Activated naive CD4-positive, alpha-beta T cell treated with anti-CD3 and anti-CD28 coated beads, Interleukin-2, amount 50 U/mL, for 72 hours (primary cell): ENCODE results near the gene CRELD1. TPM values are rescaled to one million over a fixed set of nuclear protein-coding genes. Genes with fewer than 3 reads are reported as not detected.

Source experiments
- ATAC-seq, 2 donors: fragments of 150-1000 bp; cut with Tn5 transposase; 2 replicates each; pipeline ENCODE4 v1.10.0; 2021; ENCODE audit warnings: mild to moderate bottlenecking in 2 of 2, moderate library complexity in 2 of 2
- DNase-seq, 2 donors: peaks; one replicate each; pipeline ENCODE4 v3.0.0; 2021 to 2022; ENCODE audit warnings: low spot score in 2 of 2
- H3K27ac Mint-ChIP-seq, 2 donors: one replicate each; pipeline ENCODE4 v1.8.0; 2022; ENCODE audit warnings: mild to moderate bottlenecking in 2 of 2, mixed read lengths in 2 of 2
- H3K36me3 Mint-ChIP-seq, 2 donors: one replicate each; pipeline ENCODE4 v1.8.0; 2022; ENCODE audit warnings: mixed read lengths in 2 of 2
- H3K9me3 Mint-ChIP-seq, 2 donors: one replicate each; pipeline ENCODE4 v1.8.0; 2022; ENCODE audit warnings: mixed read lengths in 2 of 2
- total RNA-seq, 2 donors: library from RNA; stranded (reverse); gene quantifications; one replicate each; pipeline ENCODE4 v1.2.3, GENCODE V29; 2022

Gene CRELD1
- total RNA-seq, 2 donors from 2014 or later: 23.8 to 25.0 TPM

DNA sequence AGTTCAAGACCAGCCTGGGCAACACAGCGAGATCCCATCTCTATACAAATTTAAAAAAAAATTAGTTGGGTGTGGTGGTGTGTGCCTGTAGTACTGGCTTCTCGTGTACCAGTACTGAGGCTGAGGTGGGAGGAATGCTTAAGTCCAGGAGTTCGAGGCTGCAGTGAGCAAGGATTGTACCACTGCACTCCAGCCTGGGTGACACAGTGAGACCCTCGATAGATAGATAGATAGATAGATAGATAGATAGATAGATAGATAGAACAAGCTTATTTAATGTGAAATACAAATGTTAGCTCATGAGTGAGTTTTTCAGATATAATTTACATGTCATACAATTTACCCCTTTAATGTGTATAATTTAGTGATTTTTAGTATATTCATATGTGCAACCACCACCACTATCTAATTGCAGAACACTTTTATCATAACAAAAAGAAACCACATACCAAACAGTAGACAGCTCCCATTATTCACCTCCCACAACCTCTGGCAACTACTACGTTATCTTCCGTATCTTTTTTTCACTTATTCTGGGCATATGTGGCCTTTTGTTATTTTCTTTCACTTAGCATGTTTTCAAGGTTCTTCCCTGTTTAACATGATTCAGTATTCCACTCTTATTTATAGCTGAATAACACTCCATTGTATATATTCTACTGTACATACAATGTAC lies 31.7 kb downstream of the CRELD1 start:
- H3K27ac Mint-ChIP-seq: no peak overlapping the region
- H3K9me3 Mint-ChIP-seq: no peaks in the 10 kb centered on the region
- DNase-seq: no peak
- H3K36me3 Mint-ChIP-seq: peaks cover 0 to 10% of the 10 kb centered on the region in 2 donors
- ATAC-seq: no peak

DNA sequence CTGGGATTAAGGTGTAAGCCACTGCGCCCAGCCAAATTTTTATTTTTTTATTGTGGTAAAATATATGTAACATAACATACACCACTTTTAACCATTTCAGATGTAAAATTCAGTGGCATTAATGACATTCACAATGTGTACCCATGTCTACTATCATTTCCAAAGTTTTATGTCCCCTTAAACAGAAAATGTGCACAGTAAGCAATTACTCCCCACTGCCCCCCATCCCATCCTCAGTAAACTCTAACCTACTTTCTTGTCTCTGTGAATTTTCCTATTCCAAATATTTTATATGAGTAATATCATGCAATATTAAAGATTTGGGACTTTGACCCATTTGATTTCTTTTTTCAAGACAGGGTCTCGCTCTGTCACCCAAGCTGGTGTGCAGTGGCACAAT lies 33.2 kb downstream of the CRELD1 start:
- DNase-seq: no peak
- ATAC-seq: no peak
- Mint-ChIP-seq H3K9me3 (no peaks in the 10 kb centered on the region), H3K27ac (no peak overlapping the region), H3K36me3 (peaks cover 0 to 10% of the 10 kb centered on the region in 2 donors)

DNA sequence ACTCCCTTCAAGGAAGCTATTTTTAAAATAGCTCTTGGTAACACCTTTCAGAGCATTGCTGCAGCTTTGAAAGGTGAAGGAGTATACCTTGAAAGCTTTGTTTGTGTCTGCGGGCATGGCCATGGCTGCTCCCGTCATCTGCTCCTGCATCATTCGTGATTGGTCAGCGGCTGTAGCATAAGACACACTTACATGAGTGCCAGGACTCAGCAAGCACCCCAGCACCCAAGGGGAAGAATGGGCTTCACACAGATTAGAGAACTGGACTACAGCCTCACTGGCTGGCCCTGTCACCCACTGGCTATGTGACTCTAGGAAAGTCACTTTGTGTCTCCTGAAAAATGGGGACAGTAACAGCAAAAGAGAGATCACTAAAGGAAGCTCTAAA lies 36.0 kb downstream of the CRELD1 start:
- Mint-ChIP-seq H3K27ac (no peak overlapping the region), H3K9me3 (no peaks in the 10 kb centered on the region), H3K36me3 (peaks cover 0 to 20% of the 10 kb centered on the region in 2 donors)
- ATAC-seq: no peak
- DNase-seq: no peak

DNA sequence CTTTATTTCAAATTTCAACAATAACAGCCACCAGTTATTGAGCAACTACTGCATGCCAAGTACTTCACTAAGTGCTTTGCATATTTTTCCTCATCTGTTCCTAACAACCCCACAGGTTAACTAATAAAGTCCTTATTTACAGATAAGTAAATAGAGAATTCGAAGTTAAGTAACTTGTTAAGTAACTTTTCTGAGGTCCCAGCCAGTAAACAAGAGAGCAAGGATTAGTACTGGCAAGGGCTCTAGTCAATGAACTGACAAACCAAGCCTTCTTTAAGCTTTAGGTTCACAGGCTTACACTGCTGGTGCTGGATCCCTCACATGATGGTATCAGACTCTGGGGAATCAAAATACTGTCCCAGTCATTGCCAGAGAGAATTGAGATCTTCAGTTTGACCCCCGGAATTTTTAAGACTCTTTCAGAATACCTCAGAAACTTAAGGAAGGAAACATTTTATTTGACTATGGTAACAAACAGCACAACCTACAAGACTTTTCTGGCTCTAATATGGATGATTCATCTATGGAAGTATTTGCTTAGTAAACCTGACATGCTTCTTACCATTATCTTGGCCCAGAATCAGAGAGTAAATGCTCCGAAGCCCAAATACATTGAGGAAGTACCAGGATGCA lies 36.5 kb downstream of the CRELD1 start:
- H3K36me3 Mint-ChIP-seq: peaks cover 0 to 20% of the 10 kb centered on the region in 2 donors
- H3K9me3 Mint-ChIP-seq: no peaks in the 10 kb centered on the region
- DNase-seq (no peak), ATAC-seq (no peak)
- peak overlapping the region in 1 of 2 donors; percentile 33 for H3K27ac Mint-ChIP-seq

DNA sequence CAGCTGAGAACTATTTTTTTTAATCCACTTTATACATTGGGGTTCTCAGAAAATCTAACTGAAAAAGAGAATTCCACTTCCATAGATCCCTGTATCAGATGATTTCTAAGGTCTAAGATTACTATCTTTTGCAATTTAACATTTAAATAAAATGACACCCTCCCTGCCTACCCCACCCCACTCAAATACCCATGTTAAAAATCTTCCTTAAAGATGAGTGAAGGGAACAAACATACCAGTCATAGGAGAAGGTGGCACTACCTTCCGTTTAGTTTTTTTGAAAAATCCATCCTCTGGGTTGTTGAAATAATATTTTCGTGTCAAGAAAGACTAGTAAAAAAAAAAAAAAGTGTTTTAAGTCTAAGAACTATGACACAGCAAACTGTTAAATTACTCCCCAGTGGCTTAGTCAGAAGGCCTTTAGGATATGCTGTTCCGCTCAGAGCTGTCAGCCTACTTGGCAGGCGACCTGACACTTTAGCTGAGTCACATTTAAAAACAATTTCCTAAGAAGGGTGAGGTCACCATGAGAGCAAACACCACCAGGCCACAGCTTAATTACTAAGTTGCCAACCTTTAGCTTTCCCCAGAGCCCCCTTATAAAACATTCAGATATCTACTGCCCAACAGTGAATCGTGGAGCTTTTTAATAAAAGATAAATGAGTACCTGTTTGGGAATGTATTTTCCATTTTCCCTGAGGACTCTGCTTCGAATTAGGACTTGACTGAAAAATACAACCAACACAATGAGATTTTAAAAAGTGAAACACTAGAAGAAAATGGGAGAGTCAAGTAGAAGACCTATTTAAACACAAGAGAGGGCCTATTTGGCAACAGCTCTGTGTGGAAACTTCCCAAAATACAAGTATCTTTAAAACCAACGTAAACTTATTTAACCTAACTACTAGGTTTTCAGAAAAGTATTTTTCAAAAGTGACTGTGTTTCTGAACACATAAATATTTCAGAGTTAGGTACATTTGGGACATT lies 43.4 kb downstream of the CRELD1 start:
- peak overlapping the region; percentile 51 to 91 for H3K27ac Mint-ChIP-seq
- no peaks in the 10 kb centered on the region for H3K9me3 Mint-ChIP-seq
- no peak for DNase-seq
- peaks cover 0 to 9% of the 10 kb centered on the region in 2 donors for H3K36me3 Mint-ChIP-seq
- peak; percentile 65 to 86 for ATAC-seq

DNA sequence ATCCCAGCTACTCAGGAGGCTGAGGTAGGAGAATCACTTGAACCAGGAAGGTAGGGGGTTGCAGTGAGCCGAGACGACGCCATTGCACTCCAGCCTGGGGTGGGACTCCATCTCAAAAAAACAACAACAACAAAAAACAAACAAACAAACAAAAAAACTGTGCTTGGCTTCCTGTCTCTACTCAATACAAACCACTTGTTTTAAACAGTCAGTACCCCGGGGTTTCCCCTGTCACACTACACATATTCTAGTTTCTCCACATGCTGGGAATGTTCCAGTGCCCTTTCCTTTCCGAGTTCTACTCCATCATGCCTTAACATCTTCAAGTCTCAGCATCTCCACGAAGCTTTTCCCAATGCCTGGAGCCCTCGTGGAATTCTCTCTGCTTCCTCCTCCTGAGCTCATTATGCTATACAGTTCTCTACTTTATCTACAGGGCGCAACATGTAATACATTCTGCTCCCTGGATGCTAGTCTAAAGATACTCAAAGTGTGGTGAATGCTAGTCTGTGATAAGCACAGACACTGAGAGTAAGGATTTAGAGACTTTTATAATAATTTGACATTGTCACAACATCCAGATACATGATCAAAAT lies 45.2 kb downstream of the CRELD1 start:
- Mint-ChIP-seq H3K36me3 (peaks cover 0 to 5% of the 10 kb centered on the region in 2 donors), H3K9me3 (no peaks in the 10 kb centered on the region), H3K27ac (peak overlapping the region in 1 of 2 donors; percentile 17)
- DNase-seq: no peak
- no peak for ATAC-seq

DNA sequence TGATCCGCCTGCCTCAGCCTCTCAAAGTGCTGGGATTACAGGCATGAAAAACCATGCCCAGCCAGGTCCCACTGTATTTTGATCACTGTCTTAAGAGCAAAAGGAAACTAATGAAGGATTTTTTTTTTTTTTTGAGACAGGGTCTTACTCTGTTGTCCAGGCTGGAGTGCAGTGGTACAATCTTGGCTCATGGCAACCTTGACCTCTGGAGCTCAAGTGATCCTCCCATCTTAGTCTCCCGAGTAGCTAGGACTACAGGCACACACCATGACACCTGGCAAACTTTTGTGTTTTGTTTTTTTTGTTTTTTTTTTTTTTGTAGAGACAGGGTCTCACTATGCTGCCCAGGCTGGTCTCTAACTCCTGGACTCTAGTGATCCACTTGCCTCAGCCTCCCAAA lies 46.6 kb downstream of the CRELD1 start:
- Mint-ChIP-seq H3K27ac (no peak overlapping the region), H3K36me3 (no peaks in the 10 kb centered on the region), H3K9me3 (no peaks in the 10 kb centered on the region)
- no peak for ATAC-seq
- no peak for DNase-seq

DNA sequence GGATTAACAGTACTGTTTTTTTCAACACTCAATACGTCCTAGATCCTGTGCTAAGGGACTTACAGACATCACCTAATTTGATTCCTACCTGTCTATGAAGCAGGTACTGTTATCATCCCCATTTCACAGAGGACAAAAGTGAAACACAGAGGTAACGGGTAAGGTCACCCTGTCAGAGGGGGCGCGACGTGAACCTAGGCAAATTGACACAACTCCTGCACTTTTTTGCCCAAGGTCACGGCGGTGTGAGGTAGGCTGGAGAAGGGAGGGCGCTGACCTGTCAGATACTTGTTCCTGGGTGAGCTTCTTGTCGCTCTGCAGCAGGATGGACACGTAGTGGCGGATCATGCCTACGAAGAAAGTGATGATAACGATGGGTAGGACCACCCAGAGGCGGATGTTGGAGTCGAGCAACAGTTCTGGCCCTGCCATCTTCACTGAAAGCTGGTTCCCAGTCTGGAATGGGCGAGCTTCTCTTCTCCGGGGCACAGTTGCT lies 52.6 kb downstream of the CRELD1 start:
- ATAC-seq (peak; percentile 41 to 60), DNase-seq (no peak)
- no peaks in the 10 kb centered on the region for H3K9me3 Mint-ChIP-seq
- H3K36me3 Mint-ChIP-seq: peaks cover 16 to 19% of the 10 kb centered on the region in 2 donors
- peak overlapping the region; percentile 99 to 100 for H3K27ac Mint-ChIP-seq

DNA sequence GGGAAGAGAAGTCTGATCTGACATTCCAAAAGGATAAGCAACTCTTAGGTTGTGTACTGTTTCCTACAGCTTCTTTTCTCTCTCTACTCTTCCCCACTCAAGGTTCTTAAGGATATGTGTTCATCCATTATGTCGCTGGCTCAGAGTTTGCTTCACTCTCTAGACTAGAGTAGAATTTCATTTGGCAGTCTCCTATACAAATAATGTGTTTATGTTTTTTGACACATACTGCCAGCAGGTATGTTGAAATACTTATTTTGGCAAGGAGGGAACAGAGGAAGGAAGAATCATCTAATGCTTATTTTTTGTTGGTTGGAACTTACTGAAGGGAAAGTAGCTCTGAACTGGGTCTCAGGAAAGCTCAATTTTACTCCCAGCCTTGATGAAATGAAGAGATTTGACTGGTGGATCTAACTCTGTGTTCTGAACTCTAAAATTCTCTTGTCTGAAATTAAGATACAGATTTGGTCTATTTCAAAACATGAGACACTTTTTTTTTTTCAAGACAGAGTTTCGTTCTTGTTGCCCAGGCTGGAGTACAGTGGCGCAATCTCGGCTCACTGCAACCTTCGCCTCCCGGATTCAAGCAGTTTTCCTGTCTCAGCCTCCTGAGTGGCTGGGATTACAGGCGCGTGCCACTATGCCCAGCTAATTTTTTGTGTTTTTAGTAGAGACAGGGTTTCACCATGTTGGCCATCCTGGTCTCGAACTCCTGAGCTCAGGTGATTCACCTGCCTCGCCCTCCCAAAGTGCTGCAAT lies 60.6 kb downstream of the CRELD1 start:
- ATAC-seq: no peak
- no peak overlapping the region for H3K27ac Mint-ChIP-seq
- H3K36me3 Mint-ChIP-seq: peaks cover 6 to 17% of the 10 kb centered on the region in 2 donors
- no peaks in the 10 kb centered on the region for H3K9me3 Mint-ChIP-seq
- DNase-seq: no peak

Other genes starting within 250 kb of the CRELD1 start
- under 1 TPM in 1 of 2 donors, not detected in 1; 0.11 TPM for gene CPNE9, start 230.0 kb upstream of the CRELD1 start, total RNA-seq
- 10 to 100 TPM; 24.3 to 37.0 TPM for gene BRPF1, start 202.1 kb upstream of the CRELD1 start, total RNA-seq
- gene OGG1, start 183.9 kb upstream of the CRELD1 start, total RNA-seq: 10 to 100 TPM; 34.8 to 58.0 TPM
- gene CAMK1, start 163.9 kb upstream of the CRELD1 start, total RNA-seq: 10 to 100 TPM; 23.8 to 45.1 TPM
- 10 to 100 TPM; 47.5 to 92.3 TPM for gene TADA3, start 141.4 kb upstream of the CRELD1 start, total RNA-seq
- gene ARPC4, start 140.8 kb upstream of the CRELD1 start, total RNA-seq: 100 to 1,000 TPM; 125 to 265 TPM
- gene TTLL3, start 123.6 kb upstream of the CRELD1 start, total RNA-seq: 100 to 1,000 TPM in 1 of 2 donors, 10 to 100 TPM in 1; 78.1 to 121 TPM
- gene RPUSD3, start 89.8 kb upstream of the CRELD1 start, total RNA-seq: 10 to 100 TPM; 70.7 to 83.2 TPM
- gene CIDEC, start 53.6 kb upstream of the CRELD1 start, total RNA-seq: not detected
- gene JAGN1, start 43.2 kb upstream of the CRELD1 start, total RNA-seq: 10 to 100 TPM in 1 of 2 donors, 1 to 10 TPM in 1; 7.5 to 34.4 TPM
- 1 to 10 TPM in 1 of 2 donors, under 1 TPM in 1; 0.61 to 1.4 TPM for gene IL17RE, start 31.0 kb upstream of the CRELD1 start, total RNA-seq
- 1 to 10 TPM in 1 of 2 donors, under 1 TPM in 1; 0.18 to 1.5 TPM for gene IL17RC, start 16.7 kb upstream of the CRELD1 start, total RNA-seq
- 1 to 10 TPM; 1.6 to 6.7 TPM for gene PRRT3, start 18.6 kb downstream of the CRELD1 start, total RNA-seq
- 10 to 100 TPM; 33.6 to 42.1 TPM for gene EMC3, start 53.0 kb downstream of the CRELD1 start, total RNA-seq
- gene FANCD2, start 92.6 kb downstream of the CRELD1 start, total RNA-seq: 100 to 1,000 TPM in 1 of 2 donors, 10 to 100 TPM in 1; 69.7 to 101 TPM
- not detected for gene FANCD2OS, start 174.4 kb downstream of the CRELD1 start, total RNA-seq
- gene BRK1, start 181.8 kb downstream of the CRELD1 start, total RNA-seq: 10 to 100 TPM; 59.4 to 99.2 TPM
- gene VHL, start 207.9 kb downstream of the CRELD1 start, total RNA-seq: 10 to 100 TPM; 53.3 to 58.7 TPM
- 1 to 10 TPM; 4.3 to 5.4 TPM for gene IRAK2, start 231.1 kb downstream of the CRELD1 start, total RNA-seq